Liver (tissue), 3 donors: ENCODE results near the gene FARP1.

Experiments
- ATF3 ChIP-seq: IDR thresholded peaks from 2 replicates; pipeline ENCODE4 v1.6.1; 2016; ENCODE audit warnings: antibody characterized with exemption
- EGR1 ChIP-seq, 2 donors: IDR thresholded peaks; 2 replicates each; pipeline ENCODE4 v1.6.1; 2016 to 2018; ENCODE audit warnings: antibody characterized with exemption in 2 of 2, low read depth in 2 of 2
- GABPA ChIP-seq, 2 donors: IDR thresholded peaks in 1 of 2; conservative IDR thresholded peaks in 1 of 2; 2 replicates each; pipeline ENCODE4 v1.6.1; 2016; ENCODE audit warnings: antibody characterized with exemption in 2 of 2, mild to moderate bottlenecking in 1 of 2, moderate library complexity in 1 of 2
- HNF4A ChIP-seq, 2 donors: conservative IDR thresholded peaks; 2 replicates each; pipeline ENCODE4 v1.6.1; 2016; ENCODE audit warnings: antibody characterized with exemption in 2 of 2, mild to moderate bottlenecking in 2 of 2
- HNF4G ChIP-seq: IDR thresholded peaks from 2 replicates; pipeline ENCODE4 v1.6.1; 2016; ENCODE audit warnings: antibody characterized with exemption
- MAX ChIP-seq: IDR thresholded peaks from 2 replicates; pipeline ENCODE4 v1.6.1; 2016; ENCODE audit warnings: antibody characterized with exemption
- RAD21 ChIP-seq, 2 donors: IDR thresholded peaks; 2 replicates each; pipeline ENCODE4 v1.6.1; 2016; ENCODE audit warnings: antibody characterized with exemption in 2 of 2, mild to moderate bottlenecking in 2 of 2
- SP1 ChIP-seq: IDR thresholded peaks from 2 replicates; pipeline ENCODE4 v1.6.1; 2018; ENCODE audit warnings: antibody characterized with exemption, mild to moderate bottlenecking
- TAF1 ChIP-seq: conservative IDR thresholded peaks from 2 replicates; pipeline ENCODE4 v1.6.1; 2016; ENCODE audit warnings: antibody characterized with exemption, mild to moderate bottlenecking
- YY1 ChIP-seq: IDR thresholded peaks from 2 replicates; pipeline ENCODE4 v1.6.1; 2016; ENCODE audit warnings: antibody characterized with exemption, mild to moderate bottlenecking
- ZBTB33 ChIP-seq: IDR thresholded peaks from 2 replicates; pipeline ENCODE4 v1.6.1; 2016; ENCODE audit warnings: antibody characterized with exemption
- TF ChIP-seq, protein P1 (sequence below): fragments of 150-350 bp; IDR thresholded peaks from 2 replicates; pipeline ENCODE4 v1.5.1; 2017; ENCODE audit warnings: improper control_type of control experiment, low read depth, low read length; ENCODE audit not compliant: missing input control
- TF ChIP-seq, protein P2 (sequence below): IDR thresholded peaks from 2 replicates; pipeline ENCODE4 v1.6.1; 2016; ENCODE audit warnings: antibody characterized with exemption, mild to moderate bottlenecking
- donor health status: healthy.
- donor health status: healthy.

GRCh38 chr13:98291658-98292057, 148.8 kb downstream of the FARP1 start:
- TF ChIP-seq, protein P1, sequence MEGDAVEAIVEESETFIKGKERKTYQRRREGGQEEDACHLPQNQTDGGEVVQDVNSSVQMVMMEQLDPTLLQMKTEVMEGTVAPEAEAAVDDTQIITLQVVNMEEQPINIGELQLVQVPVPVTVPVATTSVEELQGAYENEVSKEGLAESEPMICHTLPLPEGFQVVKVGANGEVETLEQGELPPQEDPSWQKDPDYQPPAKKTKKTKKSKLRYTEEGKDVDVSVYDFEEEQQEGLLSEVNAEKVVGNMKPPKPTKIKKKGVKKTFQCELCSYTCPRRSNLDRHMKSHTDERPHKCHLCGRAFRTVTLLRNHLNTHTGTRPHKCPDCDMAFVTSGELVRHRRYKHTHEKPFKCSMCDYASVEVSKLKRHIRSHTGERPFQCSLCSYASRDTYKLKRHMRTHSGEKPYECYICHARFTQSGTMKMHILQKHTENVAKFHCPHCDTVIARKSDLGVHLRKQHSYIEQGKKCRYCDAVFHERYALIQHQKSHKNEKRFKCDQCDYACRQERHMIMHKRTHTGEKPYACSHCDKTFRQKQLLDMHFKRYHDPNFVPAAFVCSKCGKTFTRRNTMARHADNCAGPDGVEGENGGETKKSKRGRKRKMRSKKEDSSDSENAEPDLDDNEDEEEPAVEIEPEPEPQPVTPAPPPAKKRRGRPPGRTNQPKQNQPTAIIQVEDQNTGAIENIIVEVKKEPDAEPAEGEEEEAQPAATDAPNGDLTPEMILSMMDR = no peak
- TF ChIP-seq RAD21 (IDR thresholded peaks at IDR 0.05) = no peak
- TF ChIP-seq ZBTB33 = no peak
- no peak for TF ChIP-seq HNF4G
- TF ChIP-seq, protein P2, sequence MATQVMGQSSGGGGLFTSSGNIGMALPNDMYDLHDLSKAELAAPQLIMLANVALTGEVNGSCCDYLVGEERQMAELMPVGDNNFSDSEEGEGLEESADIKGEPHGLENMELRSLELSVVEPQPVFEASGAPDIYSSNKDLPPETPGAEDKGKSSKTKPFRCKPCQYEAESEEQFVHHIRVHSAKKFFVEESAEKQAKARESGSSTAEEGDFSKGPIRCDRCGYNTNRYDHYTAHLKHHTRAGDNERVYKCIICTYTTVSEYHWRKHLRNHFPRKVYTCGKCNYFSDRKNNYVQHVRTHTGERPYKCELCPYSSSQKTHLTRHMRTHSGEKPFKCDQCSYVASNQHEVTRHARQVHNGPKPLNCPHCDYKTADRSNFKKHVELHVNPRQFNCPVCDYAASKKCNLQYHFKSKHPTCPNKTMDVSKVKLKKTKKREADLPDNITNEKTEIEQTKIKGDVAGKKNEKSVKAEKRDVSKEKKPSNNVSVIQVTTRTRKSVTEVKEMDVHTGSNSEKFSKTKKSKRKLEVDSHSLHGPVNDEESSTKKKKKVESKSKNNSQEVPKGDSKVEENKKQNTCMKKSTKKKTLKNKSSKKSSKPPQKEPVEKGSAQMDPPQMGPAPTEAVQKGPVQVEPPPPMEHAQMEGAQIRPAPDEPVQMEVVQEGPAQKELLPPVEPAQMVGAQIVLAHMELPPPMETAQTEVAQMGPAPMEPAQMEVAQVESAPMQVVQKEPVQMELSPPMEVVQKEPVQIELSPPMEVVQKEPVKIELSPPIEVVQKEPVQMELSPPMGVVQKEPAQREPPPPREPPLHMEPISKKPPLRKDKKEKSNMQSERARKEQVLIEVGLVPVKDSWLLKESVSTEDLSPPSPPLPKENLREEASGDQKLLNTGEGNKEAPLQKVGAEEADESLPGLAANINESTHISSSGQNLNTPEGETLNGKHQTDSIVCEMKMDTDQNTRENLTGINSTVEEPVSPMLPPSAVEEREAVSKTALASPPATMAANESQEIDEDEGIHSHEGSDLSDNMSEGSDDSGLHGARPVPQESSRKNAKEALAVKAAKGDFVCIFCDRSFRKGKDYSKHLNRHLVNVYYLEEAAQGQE = no peak
- no peak for TF ChIP-seq MAX
- TF ChIP-seq ATF3 = no peak
- no peak for TF ChIP-seq SP1
- TF ChIP-seq EGR1 (IDR thresholded peaks at IDR 0.05; ENCODE audit: low read depth in 2 of 2) = no peak
- no peak for TF ChIP-seq YY1
- no peak for TF ChIP-seq TAF1
- TF ChIP-seq GABPA (IDR thresholded peaks at IDR 0.05 in 1 of 2, conservative IDR thresholded peaks at IDR 0.05 in 1 of 2) = no peak
- no peak for TF ChIP-seq HNF4A (conservative IDR thresholded peaks at IDR 0.05)
